GM12892 (cell line): Measurements from ENCODE around the gene COL26A1.

ENCODE experiments used
- POLR2A ChIP-seq: IDR thresholded peaks from 2 replicates; pipeline ENCODE4 v1.6.1; 2011; ENCODE audit warnings: low read depth, low read length, control low read depth
- POLR2AphosphoS5 ChIP-seq: IDR thresholded peaks from 2 replicates; pipeline ENCODE4 v1.6.1; 2011; ENCODE audit warnings: low read depth, low read length, control low read depth
- TAF1 ChIP-seq: IDR thresholded peaks from 2 replicates; pipeline ENCODE4 v1.6.1; 2011; ENCODE audit warnings: low read depth, mild to moderate bottlenecking, control low read depth, low read length, borderline replicate concordance

DNA sequence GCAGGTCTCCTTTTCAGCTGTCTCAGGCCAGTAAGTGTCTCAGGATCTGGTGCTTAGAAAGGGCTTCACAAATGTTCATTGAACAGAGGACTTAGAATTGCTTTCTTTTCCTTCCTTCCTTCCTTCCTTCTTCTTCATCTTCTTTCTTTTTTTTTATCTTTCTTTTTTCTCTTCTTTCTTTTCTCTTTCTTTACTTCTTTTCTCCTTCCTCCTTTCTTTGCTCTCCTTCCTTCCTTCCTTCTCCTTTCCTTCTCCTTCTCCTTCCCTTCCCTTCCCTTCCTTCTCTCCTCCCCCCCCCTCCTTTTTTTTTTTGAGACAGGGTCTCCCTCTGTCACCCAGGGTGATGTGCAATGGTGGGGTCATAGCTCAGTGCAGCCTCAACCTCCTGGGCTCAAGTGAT is 34.6 kb downstream of the COL26A1 start:
- TF ChIP-seq POLR2A: no peak
- no peak for TF ChIP-seq POLR2AphosphoS5
- no peak for TF ChIP-seq TAF1
